Measurements from ENCODE around the gene PHETA1.

- TF ChIP-seq ESRRA (CRISPR knock-in tag; IDR thresholded peaks at IDR 0.05; ENCODE audit: borderline replicate concordance) (no peak), CTCF (IDR thresholded peaks at IDR 0.05) (no peak), ETV6 (CRISPR knock-in tag; IDR thresholded peaks at IDR 0.05) (no peak), MXD4 (CRISPR knock-in tag; IDR thresholded peaks at IDR 0.05; ENCODE audit: borderline replicate concordance) (no peak), HMGXB4 (CRISPR knock-in tag; IDR thresholded peaks at IDR 0.05) (no peak), ERG (CRISPR knock-in tag; IDR thresholded peaks at IDR 0.05) (no peak), SMAD4 (CRISPR knock-in tag; IDR thresholded peaks at IDR 0.05) (no peak), SP1 (CRISPR knock-in tag; conservative IDR thresholded peaks at IDR 0.05) (no peak), TP53 (CRISPR knock-in tag; IDR thresholded peaks at IDR 0.05) (no peak), IRF1 (CRISPR knock-in tag; IDR thresholded peaks at IDR 0.05) (no peak), FOXK1 (CRISPR knock-in tag; IDR thresholded peaks at IDR 0.05) (no peak), SOX15 (CRISPR knock-in tag; IDR thresholded peaks at IDR 0.05) (no peak), PREB (CRISPR knock-in tag; IDR thresholded peaks at IDR 0.05; ENCODE audit: borderline replicate concordance) (no peak)
- TF ChIP-seq, protein P1, sequence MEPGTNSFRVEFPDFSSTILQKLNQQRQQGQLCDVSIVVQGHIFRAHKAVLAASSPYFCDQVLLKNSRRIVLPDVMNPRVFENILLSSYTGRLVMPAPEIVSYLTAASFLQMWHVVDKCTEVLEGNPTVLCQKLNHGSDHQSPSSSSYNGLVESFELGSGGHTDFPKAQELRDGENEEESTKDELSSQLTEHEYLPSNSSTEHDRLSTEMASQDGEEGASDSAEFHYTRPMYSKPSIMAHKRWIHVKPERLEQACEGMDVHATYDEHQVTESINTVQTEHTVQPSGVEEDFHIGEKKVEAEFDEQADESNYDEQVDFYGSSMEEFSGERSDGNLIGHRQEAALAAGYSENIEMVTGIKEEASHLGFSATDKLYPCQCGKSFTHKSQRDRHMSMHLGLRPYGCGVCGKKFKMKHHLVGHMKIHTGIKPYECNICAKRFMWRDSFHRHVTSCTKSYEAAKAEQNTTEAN (CRISPR knock-in tag; IDR thresholded peaks at IDR 0.05) = no peak
Observed at GRCh38 chr12:111335811-111336210, 33.1 kb downstream of the PHETA1 start.

Data from WTC11 (cell line).